H1 (cell line): Measurements from ENCODE around the gene CREB3L1. TPM values are rescaled to one million over a fixed set of nuclear protein-coding genes. Genes with fewer than 3 reads are reported as not detected.

Experiments
- CHD1 ChIP-seq: IDR thresholded peaks from 2 replicates; pipeline ENCODE4 v1.6.1; 2012; ENCODE audit warnings: low read depth, low read length, improper control_type of control experiment
- EZH2 ChIP-seq: fragments of 200-600 bp; sonication (generic); IDR thresholded peaks from 2 replicates; pipeline ENCODE4 v1.7.1; 2012; ENCODE audit warnings: low read depth, mild to moderate bottlenecking, moderate library complexity, low read length, inconsistent platforms; ENCODE audit not compliant: severe bottlenecking
- HDAC2 ChIP-seq, 2 experiments: fragments of 300-600 bp in 1 of 2; sonication (generic) in 1 of 2; IDR thresholded peaks; 2 replicates each; pipeline ENCODE4 v1.6.1; 2011 to 2012; ENCODE audit warnings: low read depth in 2 of 2, low read length in 2 of 2, mild to moderate bottlenecking in 2 of 2, moderate library complexity in 2 of 2, borderline replicate concordance in 1 of 2, inconsistent platforms in 1 of 2
- KDM1A ChIP-seq: fragments of 200-600, 300-600 bp; sonication (generic); IDR thresholded peaks from 2 replicates; pipeline ENCODE4 v1.7.1; 2016; ENCODE audit warnings: mild to moderate bottlenecking, low read length, borderline replicate concordance
- RFX5 ChIP-seq: IDR thresholded peaks from 2 replicates; pipeline ENCODE4 v1.6.1; 2011; ENCODE audit warnings: low read depth, low read length, improper control_type of control experiment, borderline replicate concordance
- SUZ12 ChIP-seq: fragments of 200-600 bp; sonication (generic); IDR thresholded peaks from 2 replicates; pipeline ENCODE4 v1.6.1; 2012; ENCODE audit warnings: mild to moderate bottlenecking, inconsistent platforms, low read length, moderate library complexity, mixed read lengths
- polyA plus RNA-seq, 7 experiments: library from polyadenylated mRNA; depleted of rRNA in 3 of 7; stranded (reverse) in 5 of 7; unstranded in 2 of 7; fragments of >200 nt in 5 of 7; fragments of 200-250 nt in 2 of 7; gene quantifications; 1 replicate in 5 of 7; 2 replicates in 1 of 7; 4 replicates in 1 of 7; pipeline versions ENCODE4 v1.2.1 to v1.2.3, GENCODE V29; 2011 to 2013; ENCODE audit warnings: missing spikeins in 2 of 7, mixed read lengths in 2 of 7
- total RNA-seq: library from RNA; stranded (reverse); fragmentation: NEBNext Ultra II Directional; extraction: Animal tissue kit (Norgen Biotek cat#: 25700); gene quantifications from 2 replicates; pipeline ENCODE4 v1.2.1, GENCODE V29; 2021
- TF ChIP-seq, protein P1 (sequence below): IDR thresholded peaks from 2 replicates; pipeline ENCODE4 v1.6.1; 2012; ENCODE audit warnings: low read length, inconsistent platforms
- TF ChIP-seq, protein P2 (sequence below), 3 experiments: IDR thresholded peaks; 1 replicate in 2 of 3; 2 replicates in 1 of 3; pipeline versions ENCODE4 v1.5.1 to v1.6.1; 2011; ENCODE audit warnings: low read length in 3 of 3, mild to moderate bottlenecking in 3 of 3, inconsistent platforms in 2 of 3, low read depth in 1 of 3, moderate library complexity in 1 of 3; ENCODE audit not compliant: insufficient read depth in 1 of 3; ENCODE audit errors: control extremely low read depth in 1 of 3

Gene CREB3L1
- total and polyA plus RNA-seq, 2 of the 8 experiments (the other 6 are each of a cell fraction or from before 2014, with no cell fraction given): 4.1 to 12.7 TPM

DNA sequence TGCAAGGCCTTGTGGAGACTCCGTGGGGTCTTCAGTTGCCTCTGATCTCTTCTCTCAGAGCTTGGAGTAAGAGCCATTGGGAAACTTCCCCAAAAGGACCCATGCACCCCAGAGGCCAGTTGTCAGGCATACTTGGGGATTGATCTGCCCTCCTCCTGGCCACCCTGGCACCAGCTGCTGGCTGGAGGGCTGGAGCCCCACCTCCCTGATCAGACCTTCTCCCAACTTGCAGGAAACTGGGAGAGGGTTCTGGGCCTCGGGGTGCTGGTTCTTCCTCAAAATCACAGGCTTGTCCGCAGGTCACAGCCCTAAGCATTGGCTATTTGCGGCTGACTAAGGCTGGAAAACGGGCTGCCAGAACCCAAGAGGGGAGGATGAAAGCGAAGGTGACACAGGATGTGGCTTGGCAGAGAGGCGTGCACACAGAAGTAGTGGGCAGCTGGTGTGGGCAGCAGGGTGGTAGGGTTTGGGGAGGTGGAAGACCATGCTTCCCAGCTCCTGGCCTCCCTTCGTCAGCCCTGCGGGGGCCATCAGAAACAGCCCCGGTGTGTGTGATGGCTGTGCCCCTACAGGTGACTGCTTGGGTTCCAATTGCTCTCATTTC is 68.5 kb downstream of the CREB3L1 start (continued):
- TF ChIP-seq SUZ12: no peak
- TF ChIP-seq, protein P1, sequence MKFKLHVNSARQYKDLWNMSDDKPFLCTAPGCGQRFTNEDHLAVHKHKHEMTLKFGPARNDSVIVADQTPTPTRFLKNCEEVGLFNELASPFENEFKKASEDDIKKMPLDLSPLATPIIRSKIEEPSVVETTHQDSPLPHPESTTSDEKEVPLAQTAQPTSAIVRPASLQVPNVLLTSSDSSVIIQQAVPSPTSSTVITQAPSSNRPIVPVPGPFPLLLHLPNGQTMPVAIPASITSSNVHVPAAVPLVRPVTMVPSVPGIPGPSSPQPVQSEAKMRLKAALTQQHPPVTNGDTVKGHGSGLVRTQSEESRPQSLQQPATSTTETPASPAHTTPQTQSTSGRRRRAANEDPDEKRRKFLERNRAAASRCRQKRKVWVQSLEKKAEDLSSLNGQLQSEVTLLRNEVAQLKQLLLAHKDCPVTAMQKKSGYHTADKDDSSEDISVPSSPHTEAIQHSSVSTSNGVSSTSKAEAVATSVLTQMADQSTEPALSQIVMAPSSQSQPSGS: no peak
- TF ChIP-seq HDAC2 (IDR thresholded peaks at IDR 0.05; ENCODE audit: borderline replicate concordance in 1 of 2, low read depth in 2 of 2, low read length in 2 of 2): no peak
- TF ChIP-seq KDM1A: no peak
- TF ChIP-seq, protein P2, sequence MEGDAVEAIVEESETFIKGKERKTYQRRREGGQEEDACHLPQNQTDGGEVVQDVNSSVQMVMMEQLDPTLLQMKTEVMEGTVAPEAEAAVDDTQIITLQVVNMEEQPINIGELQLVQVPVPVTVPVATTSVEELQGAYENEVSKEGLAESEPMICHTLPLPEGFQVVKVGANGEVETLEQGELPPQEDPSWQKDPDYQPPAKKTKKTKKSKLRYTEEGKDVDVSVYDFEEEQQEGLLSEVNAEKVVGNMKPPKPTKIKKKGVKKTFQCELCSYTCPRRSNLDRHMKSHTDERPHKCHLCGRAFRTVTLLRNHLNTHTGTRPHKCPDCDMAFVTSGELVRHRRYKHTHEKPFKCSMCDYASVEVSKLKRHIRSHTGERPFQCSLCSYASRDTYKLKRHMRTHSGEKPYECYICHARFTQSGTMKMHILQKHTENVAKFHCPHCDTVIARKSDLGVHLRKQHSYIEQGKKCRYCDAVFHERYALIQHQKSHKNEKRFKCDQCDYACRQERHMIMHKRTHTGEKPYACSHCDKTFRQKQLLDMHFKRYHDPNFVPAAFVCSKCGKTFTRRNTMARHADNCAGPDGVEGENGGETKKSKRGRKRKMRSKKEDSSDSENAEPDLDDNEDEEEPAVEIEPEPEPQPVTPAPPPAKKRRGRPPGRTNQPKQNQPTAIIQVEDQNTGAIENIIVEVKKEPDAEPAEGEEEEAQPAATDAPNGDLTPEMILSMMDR (IDR thresholded peaks at IDR 0.05; ENCODE audit: control extremely low read depth in 1 of 3, insufficient read depth in 1 of 3, low read depth in 1 of 3, low read length in 3 of 3): no peak
- no peak for TF ChIP-seq RFX5
- TF ChIP-seq CHD1: no peak
- TF ChIP-seq EZH2: no peak
